H9 (cell line): ENCODE data around the gene SLC34A1. TPM values are rescaled to one million over a fixed set of nuclear protein-coding genes. Genes with fewer than 3 reads are reported as not detected.

Experiments
- DNase-seq: peaks from one replicate; pipeline ENCODE4 v3.0.0-alpha.2; 2017
- H2AFZ ChIP-seq: one replicate; pipeline ENCODE4 v1.6.1; 2013; ENCODE audit warnings: mild to moderate bottlenecking, low read length, control low read depth, moderate library complexity
- H2AK5ac ChIP-seq: 2 replicates; pipeline ENCODE4 v1.6.1; 2013; ENCODE audit warnings: low read length, control low read depth, mixed read lengths; ENCODE audit not compliant: insufficient read length
- H2BK120ac ChIP-seq: one replicate; pipeline ENCODE4 v1.6.1; 2013; ENCODE audit warnings: low read depth, mild to moderate bottlenecking, low read length, control low read depth, inconsistent platforms; ENCODE audit not compliant: poor library complexity, severe bottlenecking
- H2BK12ac ChIP-seq: 2 replicates; pipeline ENCODE4 v1.6.1; 2013; ENCODE audit warnings: low read length, control low read depth, mixed read lengths, low read depth; ENCODE audit not compliant: insufficient read length
- H2BK15ac ChIP-seq: 2 replicates; pipeline ENCODE4 v1.6.1; 2013; ENCODE audit warnings: low read depth, low read length, control low read depth
- H2BK20ac ChIP-seq: one replicate; pipeline ENCODE4 v1.6.1; 2013; ENCODE audit warnings: low read depth, mild to moderate bottlenecking, low read length, control low read depth, inconsistent platforms; ENCODE audit not compliant: poor library complexity, severe bottlenecking
- H2BK5ac ChIP-seq: 2 replicates; pipeline ENCODE4 v1.6.1; 2013; ENCODE audit warnings: low read length, control low read depth, mixed read lengths; ENCODE audit not compliant: insufficient read length
- H3K14ac ChIP-seq: 2 replicates; pipeline ENCODE4 v1.6.1; 2013; ENCODE audit warnings: low read length, control low read depth; ENCODE audit not compliant: insufficient read depth
- H3K18ac ChIP-seq: 2 replicates; pipeline ENCODE4 v1.6.1; 2013; ENCODE audit warnings: low read depth, mild to moderate bottlenecking, mixed read lengths, low read length, control low read depth; ENCODE audit not compliant: insufficient read length
- H3K23ac ChIP-seq: 2 replicates; pipeline ENCODE4 v1.6.1; 2013; ENCODE audit warnings: low read length, control low read depth, mixed read lengths, low read depth; ENCODE audit not compliant: insufficient read length
- H3K23me2 ChIP-seq: 2 replicates; pipeline ENCODE4 v1.6.1; 2013; ENCODE audit warnings: low read depth, mild to moderate bottlenecking, mixed read lengths, low read length, control low read depth; ENCODE audit not compliant: insufficient read length, poor library complexity, severe bottlenecking
- H3K27ac ChIP-seq: 2 replicates; pipeline ENCODE4 v1.5.1; 2013; ENCODE audit warnings: low read length, control low read depth, mixed read lengths, low read depth; ENCODE audit not compliant: insufficient read length
- H3K27me3 ChIP-seq: 2 replicates; pipeline ENCODE4 v1.6.1; 2013; ENCODE audit warnings: low read length, control low read depth, inconsistent platforms; ENCODE audit not compliant: insufficient read depth
- H3K4ac ChIP-seq: 2 replicates; pipeline ENCODE4 v1.6.1; 2013; ENCODE audit warnings: low read depth, mild to moderate bottlenecking, control low read depth, inconsistent platforms, low read length, moderate library complexity
- H3K4me1 ChIP-seq: 2 replicates; pipeline ENCODE4 v1.6.1; 2013; ENCODE audit warnings: low read length, control low read depth, inconsistent platforms; ENCODE audit not compliant: insufficient read depth
- H3K4me2 ChIP-seq: 2 replicates; pipeline ENCODE4 v1.6.1; 2013; ENCODE audit warnings: low read length, control low read depth, mixed read lengths; ENCODE audit not compliant: insufficient read length, insufficient read depth
- H3K56ac ChIP-seq: 2 replicates; pipeline ENCODE4 v1.6.1; 2013; ENCODE audit warnings: low read depth, mild to moderate bottlenecking, mixed read lengths, low read length, control low read depth; ENCODE audit not compliant: insufficient read length
- H3K79me1 ChIP-seq: 2 replicates; pipeline ENCODE4 v1.6.1; 2013; ENCODE audit warnings: low read depth, mild to moderate bottlenecking, moderate library complexity, low read length, control low read depth, inconsistent platforms; ENCODE audit not compliant: insufficient read depth, poor library complexity, severe bottlenecking
- H3K79me2 ChIP-seq: 2 replicates; pipeline ENCODE4 v1.6.1; 2013; ENCODE audit warnings: low read length, control low read depth, inconsistent platforms; ENCODE audit not compliant: insufficient read depth
- H3K9ac ChIP-seq: 2 replicates; pipeline ENCODE4 v1.6.1; 2013; ENCODE audit warnings: low read length, control low read depth, mixed read lengths; ENCODE audit not compliant: insufficient read length; ENCODE audit errors: extremely low read depth
- H3K9me3 ChIP-seq: one replicate; pipeline ENCODE4 v1.6.1; 2013; ENCODE audit warnings: low read depth, low read length, inconsistent platforms; ENCODE audit not compliant: control insufficient read depth
- H3T11ph ChIP-seq: one replicate; pipeline ENCODE4 v1.6.1; 2013; ENCODE audit warnings: mild to moderate bottlenecking, low read length, control low read depth, inconsistent platforms
- H4K20me1 ChIP-seq: one replicate; pipeline ENCODE4 v1.6.1; 2013; ENCODE audit not compliant: control insufficient read depth, insufficient read length, insufficient read depth
- H4K5ac ChIP-seq: 2 replicates; pipeline ENCODE4 v1.6.1; 2013; ENCODE audit warnings: low read depth, mild to moderate bottlenecking, mixed read lengths, low read length, control low read depth; ENCODE audit not compliant: insufficient read length
- H4K8ac ChIP-seq: replicated peaks from 2 replicates; pipeline ENCODE4 v1.6.1; 2013; ENCODE audit warnings: low read length, control low read depth, mixed read lengths, low read depth; ENCODE audit not compliant: insufficient read length
- H4K91ac ChIP-seq: 2 replicates; pipeline ENCODE4 v1.6.1; 2013; ENCODE audit warnings: low read depth, mild to moderate bottlenecking, moderate library complexity, mixed read lengths, low read length, control low read depth; ENCODE audit not compliant: insufficient read length
- H3K27ac Mint-ChIP-seq, 3 experiments: 2 replicates in 2 of 3; 3 replicates in 1 of 3; pipeline ENCODE4 v1.8.0; 2020 to 2021; ENCODE audit warnings: mixed read lengths in 3 of 3, mild to moderate bottlenecking in 1 of 3, moderate library complexity in 1 of 3
- H3K27me3 Mint-ChIP-seq: 2 replicates; pipeline ENCODE4 v1.8.0; 2021; ENCODE audit warnings: low read depth, mild to moderate bottlenecking, moderate library complexity, mixed read lengths
- H3K36me3 Mint-ChIP-seq, 3 experiments: 2 replicates in 2 of 3; 3 replicates in 1 of 3; pipeline ENCODE4 v1.8.0; 2020 to 2021; ENCODE audit warnings: low read depth in 3 of 3, mixed read lengths in 3 of 3; ENCODE audit not compliant: insufficient read depth in 1 of 3
- H3K4me1 Mint-ChIP-seq, 2 experiments: 2 replicates each; pipeline ENCODE4 v1.8.0; 2020; ENCODE audit warnings: mixed read lengths in 2 of 2
- H3K4me3 Mint-ChIP-seq, 2 experiments: 2 replicates in 1 of 2; 3 replicates in 1 of 2; pipeline ENCODE4 v1.8.0; 2020 to 2021; ENCODE audit warnings: mild to moderate bottlenecking in 2 of 2, mixed read lengths in 2 of 2, moderate library complexity in 1 of 2
- H3K9me3 Mint-ChIP-seq, 2 experiments: 2 replicates in 1 of 2; 3 replicates in 1 of 2; pipeline ENCODE4 v1.8.0; 2020; ENCODE audit warnings: mild to moderate bottlenecking in 2 of 2, mixed read lengths in 2 of 2, moderate library complexity in 1 of 2
- CTCF ChIP-seq: fragments of 200-600 bp; sonication (generic); conservative IDR thresholded peaks from 3 replicates; pipeline ENCODE4 v1.8.0; 2021; ENCODE audit warnings: antibody characterized with exemption, mild to moderate bottlenecking
- WGBS: extraction: QIAGEN DNeasy Blood & Tissue Kit; methylation state at CpG from one replicate; pipeline ENCODE4 v1.1.7; 2013; ENCODE audit warnings: missing lambda C conversion rate, low lambda C conversion rate, mixed read lengths; ENCODE audit not compliant: insufficient read length; ENCODE audit errors: extremely low coverage; 5-methylcytosine and 5-hydroxymethylcytosine counted together
- total RNA-seq: library from RNA; stranded (reverse); gene quantifications from 2 replicates; pipeline ENCODE4 v1.2.1, GENCODE V29; 2021

The SLC34A1 gene
- total RNA-seq, 1 experiment from 2014 or later = not detected

GRCh38 chr5:177362292-177362609, 22.0 kb upstream of the SLC34A1 start:
- Mint-ChIP-seq H3K27ac (no peak overlapping the region; a peak in 1 of 7 replicates), H3K9me3 (no peaks in the 10 kb centered on the region), H3K4me3 (peak overlapping the region; percentile 71 to 81), H3K4me1 (peaks cover 23 to 37% of the 10 kb centered on the region in 2 experiments), H3K36me3 (no peaks in the 10 kb centered on the region), H3K27me3 (peaks cover 33% of the 10 kb centered on the region)
- no peak overlapping the region for H3K23ac ChIP-seq
- H4K91ac ChIP-seq = no peak overlapping the region
- no peak overlapping the region for H3T11ph ChIP-seq
- H3K23me2 ChIP-seq = peaks cover 4% of the 10 kb centered on the region
- no peak overlapping the region for H2BK20ac ChIP-seq
- H2BK12ac ChIP-seq = no peak overlapping the region
- no peak overlapping the region for H4K8ac ChIP-seq
- H3K18ac ChIP-seq = no peak overlapping the region
- peak overlapping the region; percentile 37 for H3K4me2 ChIP-seq
- no peaks in the 10 kb centered on the region for H3K9me3 ChIP-seq
- no peak overlapping the region for H2AFZ ChIP-seq
- H3K56ac ChIP-seq = no peak overlapping the region
- H2BK15ac ChIP-seq = no peak overlapping the region
- no peaks in the 10 kb centered on the region for H3K79me1 ChIP-seq
- no peaks in the 10 kb centered on the region for H3K27me3 ChIP-seq
- H3K4ac ChIP-seq = no peak overlapping the region
- H2AK5ac ChIP-seq = no peak overlapping the region
- no CpG with 5 or more reads among the region's 8 CpGs for WGBS
- DNase-seq = no peak
- H3K27ac ChIP-seq = no peak overlapping the region
- no peak overlapping the region for H3K9ac ChIP-seq
- no peak overlapping the region for H2BK120ac ChIP-seq
- no peak for TF ChIP-seq CTCF
- no peaks in the 10 kb centered on the region for H4K20me1 ChIP-seq
- H2BK5ac ChIP-seq = no peak overlapping the region
- H3K4me1 ChIP-seq = peaks cover 9% of the 10 kb centered on the region; the same call in 1 of the 2 replicates
- no peak overlapping the region for H4K5ac ChIP-seq
- H3K14ac ChIP-seq = no peak overlapping the region
- no peaks in the 10 kb centered on the region for H3K79me2 ChIP-seq
